Mesodermal cell (in vitro differentiated cells): ENCODE measurements around the gene ANKS4B.
"Not testable (repeated sequence)": the region's sequence is repeated elsewhere in the genome, so short reads cannot be mapped to it uniquely, and the experiment has no call there.

ENCODE experiments used
- H3K27ac ChIP-seq: 2 replicates; pipeline ENCODE4 v1.7.0; 2013; ENCODE audit warnings: mild to moderate bottlenecking, low read depth, low read length, moderate library complexity; ENCODE audit not compliant: severe bottlenecking
- H3K36me3 ChIP-seq: 2 replicates; pipeline ENCODE4 v1.7.1; 2013; ENCODE audit warnings: mild to moderate bottlenecking, low read length, moderate library complexity; ENCODE audit not compliant: control insufficient read depth, insufficient read depth
- H3K4me1 ChIP-seq: one replicate; pipeline ENCODE4 v1.7.1; 2013; ENCODE audit warnings: mild to moderate bottlenecking, low read length; ENCODE audit not compliant: insufficient read depth, control insufficient read depth, poor library complexity, severe bottlenecking
- H3K4me3 ChIP-seq: 2 replicates; pipeline ENCODE4 v1.7.0; 2013; ENCODE audit warnings: low read length, control low read depth, mild to moderate bottlenecking; ENCODE audit not compliant: insufficient read depth, poor library complexity, severe bottlenecking; ENCODE audit errors: extremely low read depth
- H3K9me3 ChIP-seq: 2 replicates; pipeline ENCODE4 v1.7.1; 2013; ENCODE audit warnings: mild to moderate bottlenecking, low read length, moderate library complexity; ENCODE audit not compliant: control insufficient read depth
- WGBS, 2 experiments: methylation state at CpG; one replicate each; pipeline ENCODE4 v1.1.5; 2013; ENCODE audit warnings: missing lambda C conversion rate in 2 of 2; ENCODE audit not compliant: insufficient coverage in 2 of 2; 5-methylcytosine and 5-hydroxymethylcytosine counted together

ANKS4B gene

GRCh38 chr16:21263640-21264570 is 30.4 kb downstream of the ANKS4B start:
- Histone ChIP-seq H3K4me1 (no peaks in the 10 kb centered on the region), H3K36me3 (no peaks in the 10 kb centered on the region), H3K4me3 (no peak overlapping the region), H3K27ac (peak overlapping the region; percentile 36), H3K9me3 (no peaks in the 10 kb centered on the region)
- WGBS, 2 experiments: 64 to 84% methylated on average over 6 to 7 of the region's 14 CpGs

DNA sequence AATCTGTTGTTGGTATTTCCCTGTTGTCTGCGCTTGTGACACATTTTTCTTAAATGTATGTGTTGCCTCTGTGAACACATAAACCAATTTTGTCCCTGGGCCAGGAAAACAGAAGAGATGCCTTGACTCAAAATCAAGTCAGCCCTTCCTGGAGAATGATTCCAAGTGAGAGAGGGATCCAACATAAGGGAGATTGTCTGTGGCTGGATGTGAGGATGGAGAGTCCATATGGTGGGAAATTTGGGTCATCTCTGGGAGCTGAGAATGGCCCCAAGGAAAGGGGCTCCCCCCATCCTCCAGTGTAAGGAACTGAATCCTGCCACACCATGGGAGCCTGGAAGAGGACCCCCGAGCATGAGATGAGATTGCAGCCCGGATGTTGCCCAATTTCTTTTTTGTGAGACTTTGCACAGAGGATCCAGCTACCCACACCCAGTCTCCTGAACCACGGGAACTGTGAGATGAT is 31.1 kb downstream of the ANKS4B start:
- Histone ChIP-seq H3K4me1 (no peaks in the 10 kb centered on the region), H3K4me3 (no peak overlapping the region), H3K36me3 (no peaks in the 10 kb centered on the region), H3K9me3 (no peaks in the 10 kb centered on the region), H3K27ac (no peak overlapping the region)
- WGBS, 2 experiments: 76 to 91% methylated on average over 1 to 3 of the region's 4 CpGs

GRCh38 chr16:21265104-21265837 is 31.8 kb downstream of the ANKS4B start:
- Histone ChIP-seq H3K4me3 (no peak overlapping the region), H3K9me3 (no peaks in the 10 kb centered on the region), H3K27ac (no peak overlapping the region), H3K4me1 (no peaks in the 10 kb centered on the region), H3K36me3 (no peaks in the 10 kb centered on the region)
- 93 to 96% methylated on average over 7 of the region's 9 CpGs for WGBS, 2 experiments

DNA sequence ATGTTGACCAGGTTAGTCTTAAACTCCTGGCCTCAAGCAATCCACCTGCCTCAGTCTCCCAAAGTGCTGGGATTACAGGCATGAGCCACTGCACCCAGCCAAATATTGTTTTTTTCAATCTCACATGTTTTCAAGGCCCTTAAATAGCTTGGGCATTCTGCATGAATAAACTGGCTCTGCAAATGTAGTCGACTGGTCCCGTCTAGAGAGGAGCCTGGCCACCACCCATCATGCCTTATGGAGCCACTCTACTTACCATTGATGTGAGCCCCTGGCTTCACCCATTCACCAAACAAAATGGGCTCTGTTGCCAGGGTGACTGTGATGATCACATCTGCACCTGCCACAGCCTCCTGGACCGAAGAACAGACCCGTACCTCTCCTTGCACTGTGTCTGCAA is 33.8 kb downstream of the ANKS4B start:
- Histone ChIP-seq H3K9me3 (no peaks in the 10 kb centered on the region), H3K36me3 (no peaks in the 10 kb centered on the region), H3K4me1 (no peaks in the 10 kb centered on the region), H3K4me3 (no peak overlapping the region), H3K27ac (no peak overlapping the region)
- 93 to 96% methylated on average over 4 of the region's 4 CpGs for WGBS, 2 experiments

DNA sequence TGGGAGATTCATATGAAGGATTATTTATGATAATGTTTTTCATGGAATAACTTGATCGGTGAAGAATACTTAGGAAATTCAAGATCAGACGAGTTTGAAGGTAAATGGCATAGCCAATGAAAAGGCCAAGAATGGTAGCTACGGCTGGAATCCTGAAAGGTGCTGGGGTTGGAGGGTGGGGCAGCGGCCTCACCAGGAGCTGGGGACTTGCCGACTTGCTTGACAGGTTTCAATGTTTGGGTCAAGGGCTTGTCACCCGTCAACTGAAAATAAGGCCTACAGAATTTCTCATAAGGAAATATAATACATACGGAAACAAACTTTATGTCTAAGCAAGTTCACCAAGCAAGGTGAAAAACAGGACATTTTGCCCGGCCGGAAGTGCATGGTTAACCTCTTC is 34.7 kb downstream of the ANKS4B start:
- no peak overlapping the region for H3K4me3 ChIP-seq
- no peak overlapping the region for H3K27ac ChIP-seq
- whole genome bisulfite sequencing, 2 experiments: 83 to 85% methylated on average over 7 to 9 of the region's 9 CpGs

DNA sequence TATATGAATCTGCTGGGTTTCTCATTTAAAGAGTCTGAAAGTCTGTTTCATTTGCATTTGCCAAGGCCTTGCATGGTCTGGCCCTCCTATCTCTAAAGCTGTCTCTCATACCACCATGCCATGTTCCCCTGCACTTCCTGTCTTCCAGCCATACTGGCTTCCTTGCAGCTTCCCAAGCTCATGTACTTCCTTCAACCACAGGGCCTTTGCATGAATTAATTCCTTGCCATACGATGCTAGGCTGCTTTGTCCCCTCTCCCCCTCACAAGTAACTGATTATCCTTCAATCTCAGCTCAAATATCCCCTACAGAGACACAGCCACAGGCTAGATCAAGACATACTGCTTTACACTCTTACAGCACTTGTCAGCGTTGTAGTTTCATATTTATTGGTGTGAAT is 38.8 kb downstream of the ANKS4B start:
- no peaks in the 10 kb centered on the region for H3K36me3 ChIP-seq
- no peaks in the 10 kb centered on the region for H3K4me1 ChIP-seq
- H3K27ac ChIP-seq: no peak overlapping the region
- 0% methylated on average over 1 of the region's 2 CpGs for WGBS, 2 experiments
- no peaks in the 10 kb centered on the region for H3K9me3 ChIP-seq
- no peak overlapping the region for H3K4me3 ChIP-seq

More for the DNA sequence above, 34.7 kb downstream of the ANKS4B start:
- Histone ChIP-seq H3K4me1 (no peaks in the 10 kb centered on the region), H3K9me3 (no peaks in the 10 kb centered on the region), H3K36me3 (no peaks in the 10 kb centered on the region)

GRCh38 chr16:21272763-21273162 is 39.3 kb downstream of the ANKS4B start:
- H3K27ac ChIP-seq, H3K36me3 ChIP-seq, H3K4me3 ChIP-seq, H3K9me3 ChIP-seq, H3K4me1 ChIP-seq: not testable (repeated sequence)
- WGBS, 2 experiments: 87 to 100% methylated on average over 1 to 2 of the region's 3 CpGs

DNA sequence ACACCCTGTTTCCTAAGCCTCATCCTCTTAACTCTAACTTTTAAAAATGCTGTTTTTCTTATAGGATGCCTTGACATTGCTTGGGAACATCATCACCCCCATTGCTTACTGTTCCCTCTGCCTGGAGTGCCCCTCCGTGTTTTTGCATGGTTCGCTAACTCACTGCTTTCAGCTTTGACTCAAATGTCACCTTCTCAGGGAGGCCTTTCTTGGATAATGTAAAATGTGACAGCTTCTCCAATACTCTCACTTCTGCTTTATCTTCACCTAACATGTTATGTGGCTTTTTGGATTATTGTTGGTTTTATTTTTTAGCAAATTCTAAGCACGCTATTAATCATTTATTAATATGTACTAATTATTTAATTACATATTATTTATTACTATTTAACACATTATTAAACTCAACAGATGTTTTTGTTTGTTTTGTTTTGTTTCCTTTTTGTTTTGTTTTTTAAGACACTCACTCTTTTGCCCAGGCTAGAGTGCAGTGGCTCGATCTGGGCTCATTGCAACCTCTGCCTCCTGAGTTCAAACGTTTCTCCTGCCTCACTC is 40.8 kb downstream of the ANKS4B start:
- no peak overlapping the region for H3K27ac ChIP-seq
- no peaks in the 10 kb centered on the region for H3K36me3 ChIP-seq
- no peaks in the 10 kb centered on the region for H3K9me3 ChIP-seq
- WGBS, 2 experiments: 75 to 78% methylated on average over 2 of the region's 5 CpGs
- peaks cover 3% of the 10 kb centered on the region for H3K4me1 ChIP-seq
- no peak overlapping the region for H3K4me3 ChIP-seq

GRCh38 chr16:21275529-21275928 is 42.0 kb downstream of the ANKS4B start:
- WGBS, 2 experiments: 100% methylated on average over 3 of the region's 3 CpGs
- no peaks in the 10 kb centered on the region for H3K9me3 ChIP-seq
- H3K4me1 ChIP-seq: peaks cover 3% of the 10 kb centered on the region
- no peak overlapping the region for H3K27ac ChIP-seq
- H3K36me3 ChIP-seq: no peaks in the 10 kb centered on the region
- no peak overlapping the region for H3K4me3 ChIP-seq

DNA sequence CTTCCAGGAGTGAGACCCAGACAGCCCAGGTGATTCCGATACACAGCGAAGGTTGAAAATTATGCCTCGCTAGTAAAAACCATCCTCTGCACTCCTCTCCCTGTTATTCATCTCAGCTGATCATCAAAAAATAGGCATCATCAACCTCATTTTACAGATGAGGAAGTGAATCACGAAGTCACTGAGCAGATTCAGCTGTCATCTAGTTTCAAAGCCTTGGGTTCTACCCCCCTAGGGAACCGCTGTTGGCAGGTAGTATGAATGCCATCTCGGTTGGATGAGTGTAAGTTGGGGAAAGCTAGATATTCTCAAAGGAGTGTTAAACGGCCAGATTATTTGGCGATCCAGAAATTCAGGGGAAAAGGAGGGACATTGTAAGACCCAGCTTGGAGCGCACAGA is 42.6 kb downstream of the ANKS4B start:
- Histone ChIP-seq H3K4me3 (no peak overlapping the region), H3K36me3 (no peaks in the 10 kb centered on the region), H3K27ac (no peak overlapping the region), H3K4me1 (peaks cover 3% of the 10 kb centered on the region), H3K9me3 (no peaks in the 10 kb centered on the region)
- 96 to 98% methylated on average over 8 of the region's 9 CpGs for WGBS, 2 experiments
